Tibial nerve (tissue), 4 donors: ENCODE data around the gene CTNNA2. TPM values are rescaled to one million over a fixed set of nuclear protein-coding genes. Genes with fewer than 3 reads are reported as not detected.

Experiments used
- DNase-seq, 2 donors: peaks; one replicate each; pipeline ENCODE4 v3.0.0-alpha.2; 2019; ENCODE audit warnings: low spot score in 2 of 2
- H3K27ac ChIP-seq, 4 donors: fragments of 200-600 bp; sonication (generic) in 3 of 4; one replicate each; pipeline ENCODE4 v1.5.1; 2017 to 2019; ENCODE audit warnings: mild to moderate bottlenecking in 1 of 4
- H3K27me3 ChIP-seq, 2 donors: fragments of 200-600 bp; sonication (generic) in 1 of 2; one replicate each; pipeline versions ENCODE4 v1.5.1 to v1.6.0; 2017 to 2019
- H3K36me3 ChIP-seq, 3 donors: fragments of 200-600 bp; sonication (generic); one replicate each; pipeline ENCODE4 v1.5.1; 2018 to 2019
- H3K4me1 ChIP-seq, 4 donors: fragments of 200-600 bp; sonication (generic) in 3 of 4; one replicate each; pipeline ENCODE4 v1.5.1; 2017 to 2019
- H3K4me3 ChIP-seq, 4 donors: fragments of 200-600 bp; sonication (generic) in 3 of 4; one replicate each; pipeline ENCODE4 v1.5.1; 2017 to 2019; ENCODE audit warnings: mild to moderate bottlenecking in 1 of 4, moderate library complexity in 1 of 4
- H3K9me3 ChIP-seq, 4 donors: fragments of 200-600 bp; sonication (generic) in 3 of 4; one replicate each; pipeline ENCODE4 v1.5.1; 2017 to 2019
- EP300 ChIP-seq, 2 donors: sonication (generic); formaldehyde crosslinking; IDR thresholded peaks; one replicate each; pipeline ENCODE4 v1.6.1; 2017; ENCODE audit warnings: antibody characterized with exemption in 2 of 2, mild to moderate bottlenecking in 1 of 2
- POLR2A ChIP-seq, 2 donors: fragments of 450-650 bp; IDR thresholded peaks; one replicate each; pipeline ENCODE4 v1.6.1; 2017; ENCODE audit warnings: antibody characterized with exemption in 2 of 2, mild to moderate bottlenecking in 2 of 2, moderate library complexity in 2 of 2
- WGBS, 2 donors: methylation state at CpG; one replicate each; pipeline ENCODE4 v1.1.5; 2018; 5-methylcytosine and 5-hydroxymethylcytosine counted together
- total RNA-seq, 4 donors: library from RNA; depleted of rRNA; stranded (reverse); fragments of >200 nt; gene quantifications; one replicate each; pipeline ENCODE4 v1.1.0, GENCODE V29; 2016
- TF ChIP-seq, protein P1 (sequence below), 5 experiments: fragments of 200-600 bp in 3 of 5; fragments of 450-650 bp in 2 of 5; sonication (generic) in 3 of 5; IDR thresholded peaks; one replicate each; pipeline ENCODE4 v1.5.1; 2016 to 2019; ENCODE audit warnings: antibody characterized with exemption in 5 of 5, mild to moderate bottlenecking in 3 of 5, moderate library complexity in 2 of 5

Gene CTNNA2
- total RNA-seq, 4 donors from 2014 or later = 0.39 to 3.3 (median 0.75) TPM

DNA sequence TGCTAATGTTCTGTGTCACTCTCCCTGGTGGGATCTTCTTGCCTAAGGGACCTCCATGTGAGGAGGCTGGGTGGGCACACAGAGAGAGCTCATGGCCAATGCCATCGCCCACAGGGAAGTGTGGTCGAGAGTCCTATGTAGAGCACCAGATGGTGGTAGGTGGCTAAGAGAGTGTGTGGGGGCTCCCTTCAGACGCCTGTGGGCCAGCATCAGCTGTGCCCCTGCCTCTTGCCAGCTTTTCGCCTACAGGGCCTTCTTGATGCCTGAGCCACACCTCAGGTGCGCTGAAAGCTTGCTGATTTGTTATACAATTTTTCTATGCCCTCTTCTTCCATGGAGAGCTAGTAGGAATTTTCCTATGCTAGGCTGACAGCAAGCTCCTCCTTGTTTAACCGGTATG lies 753.4 kb downstream of the CTNNA2 start:
- WGBS, 2 donors = 95 to 96% methylated on average over 5 to 6 of the region's 6 CpGs
- TF ChIP-seq POLR2A (IDR thresholded peaks at IDR 0.05) (no peak), EP300 (IDR thresholded peaks at IDR 0.05) (no peak)
- TF ChIP-seq, protein P1, sequence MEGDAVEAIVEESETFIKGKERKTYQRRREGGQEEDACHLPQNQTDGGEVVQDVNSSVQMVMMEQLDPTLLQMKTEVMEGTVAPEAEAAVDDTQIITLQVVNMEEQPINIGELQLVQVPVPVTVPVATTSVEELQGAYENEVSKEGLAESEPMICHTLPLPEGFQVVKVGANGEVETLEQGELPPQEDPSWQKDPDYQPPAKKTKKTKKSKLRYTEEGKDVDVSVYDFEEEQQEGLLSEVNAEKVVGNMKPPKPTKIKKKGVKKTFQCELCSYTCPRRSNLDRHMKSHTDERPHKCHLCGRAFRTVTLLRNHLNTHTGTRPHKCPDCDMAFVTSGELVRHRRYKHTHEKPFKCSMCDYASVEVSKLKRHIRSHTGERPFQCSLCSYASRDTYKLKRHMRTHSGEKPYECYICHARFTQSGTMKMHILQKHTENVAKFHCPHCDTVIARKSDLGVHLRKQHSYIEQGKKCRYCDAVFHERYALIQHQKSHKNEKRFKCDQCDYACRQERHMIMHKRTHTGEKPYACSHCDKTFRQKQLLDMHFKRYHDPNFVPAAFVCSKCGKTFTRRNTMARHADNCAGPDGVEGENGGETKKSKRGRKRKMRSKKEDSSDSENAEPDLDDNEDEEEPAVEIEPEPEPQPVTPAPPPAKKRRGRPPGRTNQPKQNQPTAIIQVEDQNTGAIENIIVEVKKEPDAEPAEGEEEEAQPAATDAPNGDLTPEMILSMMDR (IDR thresholded peaks at IDR 0.05) = no peak
- no peak for DNase-seq
- Histone ChIP-seq H3K27me3 (no peaks in the 10 kb centered on the region), H3K27ac (no peak overlapping the region), H3K4me1 (no peaks in the 10 kb centered on the region), H3K9me3 (no peaks in the 10 kb centered on the region), H3K36me3 (no peaks in the 10 kb centered on the region), H3K4me3 (no peak overlapping the region)

DNA sequence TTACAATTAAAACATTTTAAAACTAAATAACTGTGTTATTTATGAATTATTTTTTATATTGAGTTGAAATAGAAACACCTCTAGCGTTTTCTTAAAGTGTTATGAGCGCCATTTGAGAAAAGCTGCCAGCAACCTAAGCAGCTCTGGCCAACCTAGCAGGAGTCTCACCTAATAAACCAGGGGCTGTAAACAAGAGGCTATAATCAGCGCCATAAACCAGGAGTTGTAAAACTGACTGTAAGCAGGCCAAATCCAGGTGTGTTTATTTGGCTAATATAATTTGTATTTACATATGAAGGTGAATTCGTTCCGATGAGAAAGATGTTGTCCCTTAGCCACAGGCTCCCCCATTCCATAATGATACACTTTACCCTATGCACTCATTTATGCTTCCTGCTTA lies 757.0 kb downstream of the CTNNA2 start:
- no peak for DNase-seq
- 55 to 65% methylated on average over 5 of the region's 5 CpGs for WGBS, 2 donors
- TF ChIP-seq, protein P1 (IDR thresholded peaks at IDR 0.05) = no peak
- TF ChIP-seq POLR2A (IDR thresholded peaks at IDR 0.05) (no peak), EP300 (IDR thresholded peaks at IDR 0.05) (no peak)

DNA sequence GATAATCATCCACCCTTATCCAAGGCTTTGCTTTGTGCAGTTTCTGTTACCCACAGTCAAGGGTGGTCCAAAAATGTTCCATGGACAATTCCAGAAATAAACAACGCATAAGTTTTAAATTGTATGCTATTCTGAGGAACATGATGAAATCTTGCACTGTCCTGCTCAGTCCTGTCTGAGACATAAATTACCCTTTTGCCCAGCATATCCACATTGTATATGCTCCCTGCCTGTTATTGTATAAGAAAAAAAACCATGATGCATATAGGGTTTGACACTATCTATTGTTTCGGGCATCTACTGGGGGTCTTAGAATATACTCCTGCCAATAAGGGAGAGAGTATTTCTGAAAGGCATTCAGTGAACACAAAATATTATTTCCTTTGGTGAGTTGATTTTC lies 767.7 kb downstream of the CTNNA2 start:
- Histone ChIP-seq H3K36me3 (no peaks in the 10 kb centered on the region), H3K4me1 (no peaks in the 10 kb centered on the region), H3K27me3 (no peaks in the 10 kb centered on the region), H3K4me3 (no peak overlapping the region), H3K9me3 (no peaks in the 10 kb centered on the region), H3K27ac (no peak overlapping the region)
- TF ChIP-seq, protein P1 (IDR thresholded peaks at IDR 0.05) = no peak
- TF ChIP-seq EP300 (IDR thresholded peaks at IDR 0.05) (no peak), POLR2A (IDR thresholded peaks at IDR 0.05) (no peak)
- 91 to 92% methylated on average over 2 of the region's 2 CpGs for WGBS, 2 donors
- no peak for DNase-seq

More for the DNA sequence above, 757.0 kb downstream of the CTNNA2 start:
- no peaks in the 10 kb centered on the region for H3K27me3 ChIP-seq
- no peak overlapping the region for H3K27ac ChIP-seq
- H3K9me3 ChIP-seq = no peaks in the 10 kb centered on the region
- H3K4me1 ChIP-seq = no peaks in the 10 kb centered on the region
- H3K36me3 ChIP-seq = no peaks in the 10 kb centered on the region
- no peak overlapping the region for H3K4me3 ChIP-seq

DNA sequence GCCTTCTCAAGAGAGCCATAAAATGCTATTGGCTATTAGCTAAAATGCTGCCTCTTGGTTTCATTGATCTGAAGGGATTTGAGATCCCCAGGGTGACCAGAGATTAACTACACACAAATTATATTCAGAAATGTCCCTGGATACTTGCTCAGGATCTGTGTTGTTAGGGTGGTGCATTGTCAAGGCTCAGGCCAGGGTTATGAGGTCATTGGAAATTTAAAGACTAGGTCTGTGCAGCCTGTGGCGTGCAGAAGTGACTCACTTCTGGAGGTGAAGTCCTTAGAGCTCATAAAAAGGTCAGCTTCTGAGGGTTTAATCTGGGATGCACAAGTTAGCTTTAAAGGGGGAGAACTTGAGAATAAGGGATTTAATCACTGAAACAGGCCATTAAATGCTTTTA lies 768.2 kb downstream of the CTNNA2 start:
- no peak overlapping the region for H3K27ac ChIP-seq

DNA sequence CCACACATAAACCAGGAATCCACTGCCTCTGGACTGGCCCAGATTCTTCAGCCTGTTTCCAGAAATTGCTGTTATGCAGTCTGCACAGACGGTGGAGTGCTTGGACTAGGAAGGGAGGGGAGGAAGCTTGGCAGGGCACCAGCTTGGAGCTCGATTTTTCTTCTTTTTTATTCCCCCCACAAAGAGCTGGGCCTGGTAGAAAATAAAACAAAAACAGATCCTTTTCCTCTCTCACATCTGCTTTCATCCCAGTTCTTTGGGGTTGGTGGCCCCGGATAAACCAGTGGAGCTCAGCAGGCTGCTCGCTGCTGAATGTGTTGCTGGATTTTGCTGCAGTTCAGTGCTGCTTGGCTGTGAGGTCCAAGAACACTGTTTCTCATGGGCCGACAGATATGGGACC lies 775.7 kb downstream of the CTNNA2 start:
- H3K27ac ChIP-seq = peak overlapping the region in 1 of 4 donors; percentile 48
- H3K36me3 ChIP-seq = no peaks in the 10 kb centered on the region

More for the DNA sequence above, 768.2 kb downstream of the CTNNA2 start:
- no peaks in the 10 kb centered on the region for H3K27me3 ChIP-seq
- no peaks in the 10 kb centered on the region for H3K4me1 ChIP-seq
- TF ChIP-seq EP300 (IDR thresholded peaks at IDR 0.05) (no peak), POLR2A (IDR thresholded peaks at IDR 0.05) (no peak)
- TF ChIP-seq, protein P1 (IDR thresholded peaks at IDR 0.05) = no peak
- H3K4me3 ChIP-seq = no peak overlapping the region
- 86 to 88% methylated on average over 1 of the region's 1 CpG for WGBS, 2 donors
- no peaks in the 10 kb centered on the region for H3K9me3 ChIP-seq
- H3K36me3 ChIP-seq = no peaks in the 10 kb centered on the region
- DNase-seq = no peak

More for the DNA sequence above, 775.7 kb downstream of the CTNNA2 start:
- Histone ChIP-seq H3K4me3 (peak overlapping the region in 1 of 4 donors; percentile 15), H3K9me3 (no peaks in the 10 kb centered on the region), H3K4me1 (peaks cover 0 to 14% (median 0%) of the 10 kb centered on the region in 4 donors), H3K27me3 (no peaks in the 10 kb centered on the region)
- no peak for DNase-seq
- TF ChIP-seq POLR2A (IDR thresholded peaks at IDR 0.05) = no peak
- TF ChIP-seq, protein P1 (IDR thresholded peaks at IDR 0.05) = peak in 2 of 5 experiments; percentile 38
- no peak for TF ChIP-seq EP300 (IDR thresholded peaks at IDR 0.05)
- 12 to 22% methylated on average over 5 of the region's 5 CpGs for WGBS, 2 donors
